ENCODE data around the gene IQCK.

- TF ChIP-seq EZH2 (IDR thresholded peaks at IDR 0.05; ENCODE audit: borderline replicate concordance) (no peak), CTCF (IDR thresholded peaks at IDR 0.05; ENCODE audit: poor library complexity) (no peak)
Measured at GRCh38 chr16:19755268-19755667, 37.2 kb downstream of the IQCK start.

Data from hepatocyte (in vitro differentiated cells).